NOMO-1 treated with DMSO at 0.1 percent for 48 hours (cell line): Measurements from ENCODE around the gene ZIC1.

Experiments used
- DNase-seq: peaks from one replicate; lab custom pipeline; 2025; ENCODE audit not compliant: unreplicated experiment; lab: John Stamatoyannopoulos, UW

The ZIC1 gene

GRCh38 chr3:147394884-147395225, 14.3 kb upstream of the ZIC1 start:
- no peak for DNase-seq

DNA sequence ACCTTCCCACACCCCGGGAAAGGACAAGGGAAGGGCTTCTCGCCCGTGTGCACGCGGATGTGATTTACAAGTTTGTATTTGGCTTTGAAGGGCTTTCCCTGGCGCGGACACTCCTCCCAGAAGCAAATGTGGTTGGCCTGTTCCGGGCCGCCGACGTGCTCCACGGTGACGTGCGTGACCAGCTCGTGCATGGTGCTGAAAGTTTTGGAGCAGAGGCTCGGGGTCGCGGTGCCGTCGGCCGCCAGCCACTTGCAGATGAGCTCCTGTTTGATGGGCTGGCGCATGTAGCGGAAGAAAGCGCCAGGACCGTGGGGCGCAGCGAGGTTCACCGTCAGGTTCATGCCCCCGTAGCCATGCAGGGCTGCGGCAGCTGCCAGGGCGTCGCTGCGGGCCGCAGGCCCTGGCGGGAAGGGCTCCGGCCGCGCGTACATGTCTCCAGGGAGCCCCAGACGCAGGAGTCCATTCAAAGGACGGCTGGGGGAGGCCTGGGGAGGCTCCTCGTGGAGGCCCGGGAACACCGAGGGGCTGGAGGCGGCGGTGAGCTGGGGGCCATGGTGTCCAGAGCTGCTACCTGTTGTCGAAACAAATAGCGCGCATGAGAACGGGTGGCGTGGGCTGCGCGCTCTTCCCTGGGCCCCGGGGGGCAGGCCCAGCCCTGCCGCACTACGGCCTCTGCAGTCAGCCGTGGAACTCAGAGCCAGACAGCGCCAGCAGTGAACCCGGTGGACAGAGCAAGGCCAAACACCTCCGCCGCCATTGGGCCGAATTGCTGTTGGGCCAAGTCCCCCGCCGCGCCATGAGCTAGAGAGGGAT, 13.1 kb upstream of the ZIC1 start:
- DNase-seq, result no peak

DNA sequence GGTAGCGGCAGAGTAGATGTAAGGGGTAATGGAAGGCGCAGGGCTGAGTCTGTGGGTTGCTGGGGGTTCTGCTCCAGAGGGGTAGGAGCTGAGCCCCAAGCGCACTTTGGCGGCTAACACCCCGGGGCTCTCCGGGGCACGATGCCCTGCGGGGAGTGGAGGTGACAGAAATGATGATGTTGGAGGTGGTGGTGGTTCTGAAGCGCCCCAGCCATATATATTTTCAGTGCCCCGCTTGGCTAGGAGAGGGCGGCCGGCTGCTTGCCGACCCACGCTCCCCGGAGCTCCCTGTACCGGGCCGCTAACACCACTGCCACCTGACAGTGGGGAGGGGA, 12.5 kb upstream of the ZIC1 start:
- DNase-seq, result no peak

DNA sequence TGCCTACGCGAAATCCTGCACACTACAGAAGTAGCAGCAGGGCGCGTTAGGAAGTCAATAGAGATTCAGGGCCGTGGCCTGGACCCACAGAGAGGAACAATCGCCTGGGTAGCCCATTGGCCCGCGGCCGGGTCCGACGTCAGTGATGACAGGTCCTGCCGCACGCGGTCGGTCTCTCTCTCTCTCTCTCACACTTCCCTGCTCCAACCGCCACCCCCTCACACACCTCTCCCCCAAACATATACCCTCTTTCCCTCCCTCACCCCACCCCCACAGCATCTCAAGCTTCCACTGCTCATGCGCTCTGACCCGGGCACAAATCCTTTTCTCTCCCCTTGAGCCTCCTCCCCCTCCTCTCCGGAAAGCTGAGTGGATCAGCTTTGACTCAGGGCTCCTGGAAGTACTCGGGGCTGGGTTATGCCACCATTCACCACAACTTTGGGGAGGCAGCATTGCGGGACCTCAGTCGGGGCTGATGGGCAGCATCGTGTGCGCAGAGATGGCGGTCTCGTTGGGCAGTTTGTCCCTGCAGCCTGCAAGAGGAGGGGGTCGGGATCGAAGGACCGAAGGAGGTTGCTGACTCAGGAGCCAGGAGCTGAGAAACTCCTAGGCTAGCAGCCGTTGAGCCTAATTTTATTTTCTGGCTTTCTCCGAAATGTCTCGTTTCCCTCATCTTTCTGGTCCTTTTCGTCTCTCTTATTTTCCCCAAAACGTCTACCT, 11.8 kb upstream of the ZIC1 start:
- DNase-seq, result no peak

DNA sequence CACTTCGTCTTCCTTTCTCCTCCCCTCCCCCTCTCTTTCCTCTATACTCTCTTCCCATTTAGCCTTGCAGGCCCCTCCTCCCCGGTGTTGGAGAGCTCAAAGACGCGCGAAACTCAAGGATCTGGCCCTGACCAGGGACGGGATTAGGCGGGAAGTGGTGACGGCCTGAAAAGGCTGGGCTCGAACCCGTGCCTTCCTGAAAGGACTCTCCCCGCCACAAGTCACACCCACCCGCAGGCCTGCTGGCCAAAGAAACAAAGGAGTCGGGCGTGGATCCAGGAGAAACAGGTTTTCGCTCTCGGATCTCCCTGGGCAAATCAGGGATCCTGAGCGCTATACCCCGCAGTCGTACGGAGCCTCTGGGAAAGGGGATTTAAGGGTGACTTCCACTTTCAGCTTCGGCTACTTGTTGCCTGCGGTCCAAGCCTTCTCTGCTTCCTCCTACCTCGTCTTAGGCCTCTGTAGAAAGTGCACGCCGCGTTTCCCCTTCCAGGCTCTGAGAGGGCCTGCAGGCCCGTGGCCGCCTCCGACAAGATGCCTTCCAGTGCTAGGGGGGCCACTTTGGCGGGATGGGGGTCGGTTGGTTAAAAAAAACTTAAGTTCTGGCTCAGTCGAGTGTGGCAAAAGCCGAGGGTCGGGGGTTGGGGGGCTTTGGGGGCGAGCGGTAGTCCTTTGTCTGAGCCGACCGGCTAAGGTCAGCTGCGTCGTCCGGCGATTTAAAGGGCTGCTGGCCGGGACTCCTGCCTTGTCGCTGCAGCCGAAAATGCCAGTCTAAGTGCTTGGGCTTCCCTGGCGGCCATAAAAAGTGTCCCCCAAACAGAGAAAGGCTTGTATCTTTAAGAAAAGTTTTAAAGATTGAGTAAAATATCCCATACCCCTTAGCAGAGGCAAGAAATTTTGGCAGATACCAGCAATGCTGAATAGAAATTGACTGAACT, 11.0 kb upstream of the ZIC1 start:
- no peak for DNase-seq

GRCh38 chr3:147398813-147399534, 10.2 kb upstream of the ZIC1 start:
- no peak for DNase-seq

GRCh38 chr3:147400111-147400510, 9.1 kb upstream of the ZIC1 start:
- DNase-seq, result no peak

DNA sequence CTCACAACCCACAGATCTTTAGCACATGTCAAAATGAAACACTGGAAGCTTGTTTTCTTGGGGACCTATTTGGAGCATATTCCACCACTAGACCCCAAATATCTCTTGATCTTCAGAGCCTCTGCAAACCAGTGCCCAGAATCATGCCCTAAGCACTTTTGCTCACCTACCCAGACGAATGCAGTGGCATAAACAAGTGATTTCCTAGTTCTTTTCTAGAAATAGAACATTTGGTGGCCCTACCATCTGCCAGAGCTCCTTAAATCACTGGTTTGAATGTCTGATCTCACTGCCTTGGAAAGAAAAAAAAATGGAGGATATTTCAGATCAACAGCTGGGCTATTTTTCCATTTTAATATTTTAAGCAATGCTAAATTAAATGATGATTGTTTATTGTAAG, 8.2 kb upstream of the ZIC1 start:
- DNase-seq, result no peak

- no peak for DNase-seq
These were observed 7.7 kb upstream of the ZIC1 start for GRCh38 chr3:147401421-147401820.

- DNase-seq, result no peak
These were observed 7.0 kb upstream of the ZIC1 start for GRCh38 chr3:147402159-147402558.

- no peak for DNase-seq
These were observed 5.7 kb upstream of the ZIC1 start for GRCh38 chr3:147403511-147403910.

GRCh38 chr3:147404000-147404799, 5.0 kb upstream of the ZIC1 start:
- no peak for DNase-seq

- no peak for DNase-seq
These were observed 4.3 kb upstream of the ZIC1 start for GRCh38 chr3:147404800-147405230.

- no peak for DNase-seq
These were observed 3.7 kb upstream of the ZIC1 start for GRCh38 chr3:147405231-147406027.

GRCh38 chr3:147406028-147406931, 2.9 kb upstream of the ZIC1 start, which contains the start of gene ZIC4:
TSS of gene ZIC4 (minus strand) at chr3:147406543. CDS start at chr3:147402797, 3,746 bp downstream.
- no peak for DNase-seq

- no peak for DNase-seq
These were observed 2.1 kb upstream of the ZIC1 start for GRCh38 chr3:147407114-147407497.

DNA sequence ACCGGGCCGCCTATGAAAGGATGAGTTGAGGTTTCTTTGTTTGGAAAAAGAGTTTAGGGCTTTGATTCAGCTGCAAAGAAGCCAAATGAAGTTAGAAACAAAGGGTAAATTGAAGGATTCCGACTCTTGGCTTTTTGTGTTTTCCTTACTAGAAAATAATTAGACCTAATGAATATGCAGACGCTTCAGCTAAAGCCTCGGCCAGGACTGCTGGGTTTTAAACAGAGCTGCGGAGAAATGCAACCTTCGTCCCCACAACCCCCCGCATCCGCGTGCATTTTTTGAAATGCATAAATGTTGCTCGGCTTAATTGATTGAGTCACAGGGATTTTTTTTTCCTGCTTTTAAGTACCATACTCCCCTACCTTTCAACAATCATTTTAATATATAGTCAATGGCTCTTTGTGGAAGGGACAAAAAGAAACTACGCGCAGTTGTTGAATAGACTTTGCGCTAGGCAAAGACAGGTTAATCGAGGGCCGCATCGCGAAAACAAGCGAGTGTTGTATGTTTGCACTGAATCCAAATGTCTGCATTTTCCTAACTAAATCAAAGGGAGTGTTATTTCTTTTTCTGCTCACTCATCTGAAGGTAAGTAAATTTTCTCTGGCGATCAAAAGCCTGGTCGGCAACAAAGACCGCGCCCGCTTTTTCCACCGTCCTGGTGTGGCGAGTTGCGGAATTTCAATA, 1.5 kb upstream of the ZIC1 start:
- DNase-seq, result no peak
